HepG2 (cell line): Measurements from ENCODE around the gene SESN1. TPM values are rescaled to one million over a fixed set of nuclear protein-coding genes. Genes with fewer than 3 reads are reported as not detected.
A peak's percentile ranks its signal among the peaks of the same experiment; 100 is the strongest.

ENCODE experiments used
- CHD4 ChIP-seq: fragments of 200-600 bp; sonication (generic); IDR thresholded peaks from 2 replicates; pipeline ENCODE4 v1.7.0; 2017; ENCODE audit warnings: mild to moderate bottlenecking, low read length, borderline replicate concordance
- HINFP ChIP-seq: sonication (generic); formaldehyde crosslinking; IDR thresholded peaks from 2 replicates; pipeline ENCODE4 v1.4.0; 2020; ENCODE audit warnings: low read depth, mild to moderate bottlenecking, missing genetic modification reagents
- HNRNPLL ChIP-seq: fragments of 200-400 bp; formaldehyde crosslinking; IDR thresholded peaks from 2 replicates; pipeline ENCODE4 v1.6.1; 2017; ENCODE audit warnings: mild to moderate bottlenecking, low read depth, low read length; ENCODE audit not compliant: poor library complexity, severe bottlenecking
- HOXA9 ChIP-seq: sonication (generic); formaldehyde crosslinking; IDR thresholded peaks from 2 replicates; pipeline ENCODE4 v1.8.1; 2022; ENCODE audit warnings: missing genetic modification reagents, mild to moderate bottlenecking, moderate library complexity, borderline replicate concordance
- JDP2 ChIP-seq: sonication (generic); formaldehyde crosslinking; IDR thresholded peaks from 2 replicates; pipeline ENCODE4 v1.8.1; 2022; ENCODE audit warnings: missing genetic modification reagents, borderline replicate concordance
- JUND ChIP-seq: sonication (generic); formaldehyde crosslinking; IDR thresholded peaks from 2 replicates; pipeline ENCODE4 v1.8.0; 2022; ENCODE audit warnings: mild to moderate bottlenecking, missing genetic modification reagents
- KLF12 ChIP-seq: sonication (generic); formaldehyde crosslinking; IDR thresholded peaks from 2 replicates; pipeline ENCODE4 v1.4.0; 2020; ENCODE audit warnings: missing genetic modification reagents, borderline replicate concordance
- MED8 ChIP-seq: sonication (generic); formaldehyde crosslinking; IDR thresholded peaks from 2 replicates; pipeline ENCODE4 v1.8.1; 2023; ENCODE audit warnings: mild to moderate bottlenecking, missing genetic modification reagents; ENCODE audit not compliant: insufficient replicate concordance
- NFYC ChIP-seq: IDR thresholded peaks from 2 replicates; pipeline ENCODE4 v1.6.1; 2016; ENCODE audit warnings: missing genetic modification reagents, missing compliant biosample characterization
- NR2F2 ChIP-seq: IDR thresholded peaks from 2 replicates; pipeline ENCODE4 v1.6.1; 2012; ENCODE audit warnings: low read depth, inconsistent platforms, borderline replicate concordance
- RFX3 ChIP-seq: IDR thresholded peaks from 2 replicates; pipeline ENCODE4 v1.6.1; 2016; ENCODE audit warnings: missing biosample characterization, missing genetic modification reagents
- SIN3B ChIP-seq: fragments of 150-350 bp; IDR thresholded peaks from 2 replicates; pipeline ENCODE4 v1.6.1; 2014; ENCODE audit warnings: low read length
- ZBTB34 ChIP-seq: sonication (generic); formaldehyde crosslinking; IDR thresholded peaks from 2 replicates; pipeline ENCODE4 v1.8.0; 2022; ENCODE audit warnings: mild to moderate bottlenecking, missing genetic modification reagents
- ZBTB46 ChIP-seq: sonication (generic); formaldehyde crosslinking; IDR thresholded peaks from 2 replicates; pipeline ENCODE4 v1.4.0; 2020; ENCODE audit warnings: mild to moderate bottlenecking, missing genetic modification reagents, borderline replicate concordance
- ZNF280D ChIP-seq: sonication (generic); formaldehyde crosslinking; IDR thresholded peaks from 2 replicates; pipeline ENCODE4 v1.5.1; 2020; ENCODE audit warnings: mild to moderate bottlenecking, missing genetic modification reagents
- ZNF331 ChIP-seq: sonication (generic); formaldehyde crosslinking; IDR thresholded peaks from 2 replicates; pipeline ENCODE4 v1.4.0; 2020; ENCODE audit warnings: missing genetic modification reagents
- ZNF549 ChIP-seq: sonication (generic); formaldehyde crosslinking; IDR thresholded peaks from 2 replicates; pipeline ENCODE4 v1.5.0; 2020; ENCODE audit warnings: missing genetic modification reagents
- ZNF766 ChIP-seq: sonication (generic); formaldehyde crosslinking; IDR thresholded peaks from 2 replicates; pipeline ENCODE4 v1.5.0; 2020; ENCODE audit warnings: missing genetic modification reagents, borderline replicate concordance
- ZNF839 ChIP-seq: sonication (generic); formaldehyde crosslinking; IDR thresholded peaks from 2 replicates; pipeline ENCODE4 v1.4.0; 2020; ENCODE audit warnings: missing genetic modification reagents, mild to moderate bottlenecking, borderline replicate concordance
- ZNF850 ChIP-seq: sonication (generic); formaldehyde crosslinking; conservative IDR thresholded peaks from 2 replicates; pipeline ENCODE4 v1.9.0; 2021; ENCODE audit warnings: mild to moderate bottlenecking, missing genetic modification reagents
- ZSCAN12 ChIP-seq: sonication (generic); formaldehyde crosslinking; IDR thresholded peaks from 2 replicates; pipeline ENCODE4 v1.9.0; 2021; ENCODE audit warnings: mild to moderate bottlenecking, missing genetic modification reagents
- polyA plus RNA-seq, 8 experiments: library from polyadenylated mRNA; depleted of rRNA in 3 of 8; stranded (reverse) in 7 of 8; unstranded in 1 of 8; fragments of >200 nt; fragmentation: Illumina TruSeq in 4 of 8; extraction: Trizol in 4 of 8; gene quantifications; 2 replicates each; pipeline versions ENCODE4 v1.2.1 to v1.2.3, GENCODE V29; 2011 to 2016; ENCODE audit warnings: low read depth in 4 of 8, missing spikeins in 1 of 8, mixed read lengths in 1 of 8; ENCODE audit not compliant: insufficient read depth in 1 of 8
- total RNA-seq, 5 experiments: library from RNA; depleted of rRNA; stranded (reverse); fragments of >200 nt; fragmentation: Illumina TruSeq; extraction: Trizol; gene quantifications; 2 replicates each; pipeline ENCODE4 v1.2.3, GENCODE V29; 2016; ENCODE audit warnings: low read depth in 1 of 5
- TF ChIP-seq, protein P1 (sequence below): sonication (generic); formaldehyde crosslinking; IDR thresholded peaks from 2 replicates; pipeline ENCODE4 v1.5.0; 2020; ENCODE audit warnings: missing genetic modification reagents

SESN1 gene
- total and polyA plus RNA-seq, 2 of the 13 experiments (the other 11 are each of a cell fraction or from before 2014, with no cell fraction given) = 24.9 to 44.7 TPM

DNA sequence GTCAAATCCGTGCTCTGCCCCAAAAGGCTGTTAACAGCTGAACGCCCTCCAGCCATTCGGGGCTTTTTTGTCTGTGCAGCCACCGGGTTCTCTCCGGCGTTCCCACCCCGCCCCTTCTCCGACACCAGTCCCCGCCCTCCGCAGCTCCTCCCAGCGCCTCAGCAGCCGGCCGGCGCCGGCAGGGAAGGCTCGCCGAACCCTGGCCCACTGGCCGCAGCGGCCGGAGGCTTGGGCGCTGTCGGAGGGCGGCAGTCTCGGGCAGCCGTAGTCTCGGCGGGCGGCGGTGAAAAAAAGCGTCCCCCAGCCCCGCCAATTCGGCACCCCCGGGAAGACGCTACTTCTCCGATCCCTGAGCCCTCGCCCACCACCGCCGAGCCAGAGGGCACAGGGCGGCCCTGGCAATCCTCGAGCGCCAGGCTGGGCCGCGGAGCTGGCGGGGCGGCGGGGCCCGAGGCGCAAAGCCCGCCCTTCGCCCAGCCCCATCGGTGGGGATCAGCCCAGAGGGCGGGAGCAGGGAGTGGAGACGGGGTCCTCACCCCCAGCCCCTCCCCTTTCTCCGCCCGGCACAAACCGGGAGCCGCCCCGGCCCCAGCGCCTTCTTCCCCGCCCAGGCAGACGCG, at the start of gene SESN1 (continued):
- TF ChIP-seq ZNF280D (CRISPR knock-in tag) (no peak), ZNF766 (peak; percentile 26; the same call in 1 of the 2 replicates), NR2F2 (no peak), ZSCAN12 (CRISPR knock-in tag) (0 out of 2 replicates have a peak, but pooled peaks have one; percentile 33), CHD4 (no peak), HOXA9 (CRISPR knock-in tag) (no peak), RFX3 (CRISPR knock-in tag) (no peak), ZNF331 (CRISPR knock-in tag) (peak; percentile 40; the same call in 1 of the 2 replicates), SIN3B (no peak), JDP2 (CRISPR knock-in tag) (no peak), ZBTB34 (peak; percentile 94), HINFP (CRISPR knock-in tag) (no peak), ZNF839 (CRISPR knock-in tag) (0 out of 2 replicates have a peak, but pooled peaks have one; percentile 38), HNRNPLL (peak; percentile 83), ZBTB46 (CRISPR knock-in tag) (no peak), ZNF850 (CRISPR knock-in tag) (0 out of 2 replicates have a peak, but pooled peaks have one; percentile 66), NFYC (CRISPR knock-in tag) (no peak), MED8 (CRISPR knock-in tag) (no peak), JUND (CRISPR knock-in tag) (no peak), ZNF549 (CRISPR knock-in tag) (no peak), KLF12 (peak; percentile 46; the same call in 1 of the 2 replicates)
- TF ChIP-seq, protein P1, sequence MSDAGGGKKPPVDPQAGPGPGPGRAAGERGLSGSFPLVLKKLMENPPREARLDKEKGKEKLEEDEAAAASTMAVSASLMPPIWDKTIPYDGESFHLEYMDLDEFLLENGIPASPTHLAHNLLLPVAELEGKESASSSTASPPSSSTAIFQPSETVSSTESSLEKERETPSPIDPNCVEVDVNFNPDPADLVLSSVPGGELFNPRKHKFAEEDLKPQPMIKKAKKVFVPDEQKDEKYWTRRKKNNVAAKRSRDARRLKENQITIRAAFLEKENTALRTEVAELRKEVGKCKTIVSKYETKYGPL (CRISPR knock-in tag) = 0 out of 2 replicates have a peak, but pooled peaks have one; percentile 32
